GM21737 (cell line): Measurements from ENCODE around the gene MRPL4.
A peak's percentile ranks its signal among the peaks of the same experiment; 100 is the strongest.

ENCODE experiments used
- ATAC-seq: cut with Tn5 transposase; IDR thresholded peaks from one replicate; pipeline ENCODE4 v1.9.1; 2021; ENCODE audit warnings: mild to moderate bottlenecking, moderate library complexity; ENCODE audit not compliant: unreplicated experiment

The MRPL4 gene

DNA sequence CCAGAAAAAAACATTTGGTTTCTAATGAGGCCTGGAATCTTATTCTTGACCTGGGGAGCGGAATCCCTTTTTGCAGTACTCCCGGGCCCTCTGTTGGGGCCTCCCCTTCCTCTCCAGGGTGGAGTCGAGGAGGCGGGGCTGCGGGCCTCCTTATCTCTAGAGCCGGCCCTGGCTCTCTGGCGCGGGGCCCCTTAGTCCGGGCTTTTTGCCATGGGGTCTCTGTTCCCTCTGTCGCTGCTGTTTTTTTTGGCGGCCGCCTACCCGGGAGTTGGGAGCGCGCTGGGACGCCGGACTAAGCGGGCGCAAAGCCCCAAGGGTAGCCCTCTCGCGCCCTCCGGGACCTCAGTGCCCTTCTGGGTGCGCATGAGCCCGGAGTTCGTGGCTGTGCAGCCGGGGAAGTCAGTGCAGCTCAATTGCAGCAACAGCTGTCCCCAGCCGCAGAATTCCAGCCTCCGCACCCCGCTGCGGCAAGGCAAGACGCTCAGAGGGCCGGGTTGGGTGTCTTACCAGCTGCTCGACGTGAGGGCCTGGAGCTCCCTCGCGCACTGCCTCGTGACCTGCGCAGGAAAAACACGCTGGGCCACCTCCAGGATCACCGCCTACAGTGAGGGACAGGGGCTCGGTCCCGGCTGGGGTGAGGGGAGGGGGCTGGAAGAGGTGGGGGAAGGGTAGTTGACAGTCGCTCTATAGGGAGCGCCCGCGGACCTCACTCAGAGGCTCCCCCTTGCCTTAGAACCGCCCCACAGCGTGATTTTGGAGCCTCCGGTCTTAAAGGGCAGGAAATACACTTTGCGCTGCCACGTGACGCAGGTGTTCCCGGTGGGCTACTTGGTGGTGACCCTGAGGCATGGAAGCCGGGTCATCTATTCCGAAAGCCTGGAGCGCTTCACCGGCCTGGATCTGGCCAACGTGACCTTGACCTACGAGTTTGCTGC lies 35.1 kb downstream of the MRPL4 start, which contains the start of gene ICAM4:
Gene ICAM4, plus strand, starts transcription at position 153 of the 935 bp plus-strand sequence. Its CDS starts 58 bp downstream, at position 211.
- no peak for ATAC-seq

DNA sequence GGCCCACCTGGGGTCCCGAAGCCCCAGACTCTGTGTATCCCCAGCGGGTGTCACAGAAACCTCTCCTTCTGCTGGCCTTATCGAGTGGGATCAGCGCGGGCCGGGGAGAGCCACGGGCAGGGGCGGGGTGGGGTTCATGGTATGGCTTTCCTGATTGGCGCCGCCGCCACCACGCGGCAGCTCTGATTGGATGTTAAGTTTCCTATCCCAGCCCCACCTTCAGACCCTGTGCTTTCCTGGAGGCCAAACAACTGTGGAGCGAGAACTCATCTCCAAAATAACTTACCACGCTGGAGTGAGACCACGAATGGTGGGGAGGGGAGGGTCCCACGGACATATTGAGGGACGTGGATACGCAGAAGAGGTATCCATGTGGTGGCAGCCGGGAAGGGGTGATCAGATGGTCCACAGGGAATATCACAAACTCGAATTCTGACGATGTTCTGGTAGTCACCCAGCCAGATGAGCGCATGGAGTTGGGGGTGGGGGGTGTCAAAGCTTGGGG lies 36.7 kb downstream of the MRPL4 start:
- ATAC-seq, result no peak

DNA sequence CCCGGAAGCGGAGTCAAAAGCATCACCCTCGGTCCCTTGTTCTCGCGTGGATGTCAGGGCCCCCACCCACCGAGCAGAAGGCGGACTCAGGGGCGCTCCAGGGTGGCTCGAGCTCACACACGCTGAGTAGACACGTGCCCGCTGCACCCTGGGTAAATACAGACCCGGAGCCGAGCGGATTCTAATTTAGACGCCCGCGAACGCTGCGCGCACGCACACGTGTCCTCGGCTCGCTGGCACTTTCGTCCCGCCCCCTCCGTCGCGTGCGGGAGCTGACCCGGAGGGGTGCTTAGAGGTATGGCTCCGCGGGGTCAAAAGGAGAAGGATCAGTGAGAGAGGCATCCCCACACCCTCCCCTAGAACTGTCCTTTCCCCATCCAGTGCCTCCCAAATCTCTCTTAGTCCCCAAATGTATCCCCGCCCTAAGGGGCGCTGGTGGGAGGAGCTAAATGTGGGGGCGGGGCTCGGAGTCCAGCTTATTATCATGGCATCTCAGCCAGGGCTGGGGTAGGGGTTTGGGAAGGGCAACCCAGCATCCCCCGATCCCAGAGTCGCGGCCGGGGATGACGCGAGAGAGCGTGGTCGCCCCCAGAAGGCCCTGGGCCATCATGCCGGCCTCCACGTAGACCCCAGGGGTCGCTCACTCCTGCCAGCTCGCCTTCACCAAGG lies 37.3 kb downstream of the MRPL4 start:
- ATAC-seq, result no peak

DNA sequence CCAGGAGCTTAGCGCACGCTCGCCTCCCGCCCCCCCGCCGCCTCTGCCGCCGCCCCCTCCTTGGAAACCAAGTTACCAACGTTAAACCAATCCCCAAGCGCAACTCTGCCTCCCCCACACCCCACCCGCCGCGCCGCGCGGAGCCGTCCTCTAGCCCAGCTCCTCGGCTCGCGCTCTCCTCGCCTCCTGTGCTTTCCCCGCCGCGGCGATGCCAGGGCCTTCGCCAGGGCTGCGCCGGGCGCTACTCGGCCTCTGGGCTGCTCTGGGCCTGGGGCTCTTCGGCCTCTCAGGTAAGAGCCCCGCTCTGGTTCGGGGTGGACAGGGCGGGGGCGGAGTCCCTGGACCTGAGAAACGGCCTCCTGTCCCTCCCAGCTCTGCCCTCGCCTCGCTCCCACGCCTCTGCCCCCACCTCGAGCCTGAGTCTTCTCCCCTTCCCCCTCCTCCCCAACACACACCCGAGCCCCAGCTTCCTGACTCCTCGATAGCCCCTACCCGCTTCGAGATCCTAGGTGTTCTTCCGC lies 37.9 kb downstream of the MRPL4 start, which contains the start of gene ICAM5:
Gene ICAM5, plus strand, starts transcription at position 117 of the 521 bp plus-strand sequence. Its CDS starts 92 bp downstream, at position 209.
- ATAC-seq, result no peak

DNA sequence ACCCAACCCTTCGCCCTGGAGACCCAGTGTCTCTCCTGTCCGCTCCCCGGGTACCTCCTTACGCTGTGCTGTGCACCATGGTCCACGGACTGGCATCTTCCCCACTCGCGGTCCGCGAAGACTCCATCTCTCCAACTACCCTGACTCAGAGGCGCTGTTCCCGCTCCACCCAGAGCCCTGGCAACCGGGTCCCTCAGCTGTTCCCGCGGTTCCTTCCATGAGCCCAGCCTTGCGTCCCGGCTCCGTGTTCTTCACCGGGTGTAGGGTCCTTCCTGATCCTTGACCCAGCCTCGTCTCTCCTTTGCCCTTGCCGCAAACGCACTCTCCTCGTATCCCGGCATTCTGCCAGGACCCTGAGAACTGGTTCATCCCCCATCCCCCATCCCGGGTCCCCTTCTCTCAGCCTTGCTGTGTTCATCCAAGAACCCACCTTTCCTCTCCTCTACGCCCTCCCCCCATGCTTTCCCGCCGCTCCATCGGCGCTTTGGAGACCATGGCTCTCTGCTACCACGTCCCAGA lies 38.4 kb downstream of the MRPL4 start:
- no peak for ATAC-seq

DNA sequence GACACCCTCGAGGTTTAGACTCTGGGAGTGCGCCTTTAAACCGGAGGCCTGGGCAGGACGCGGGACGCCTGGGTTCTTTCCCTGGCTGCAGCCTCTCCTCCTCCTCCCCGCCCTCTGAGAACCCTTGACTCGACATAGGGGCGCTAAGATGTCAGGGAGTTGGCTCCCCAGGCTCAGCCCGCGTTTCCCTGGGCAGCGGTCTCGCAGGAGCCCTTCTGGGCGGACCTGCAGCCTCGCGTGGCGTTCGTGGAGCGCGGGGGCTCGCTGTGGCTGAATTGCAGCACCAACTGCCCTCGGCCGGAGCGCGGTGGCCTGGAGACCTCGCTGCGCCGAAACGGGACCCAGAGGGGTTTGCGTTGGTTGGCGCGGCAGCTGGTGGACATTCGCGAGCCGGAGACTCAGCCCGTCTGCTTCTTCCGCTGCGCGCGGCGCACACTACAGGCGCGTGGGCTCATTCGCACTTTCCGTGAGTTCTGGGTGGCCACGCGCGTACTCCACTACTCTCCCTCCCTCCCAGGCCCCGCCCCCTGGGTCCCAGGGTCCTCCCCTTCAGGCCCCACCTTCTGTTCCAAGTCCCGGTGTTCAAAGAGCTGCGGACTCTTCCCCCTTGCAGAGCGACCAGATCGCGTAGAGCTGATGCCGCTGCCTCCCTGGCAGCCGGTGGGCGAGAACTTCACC lies 39.0 kb downstream of the MRPL4 start:
- ATAC-seq, result no peak

DNA sequence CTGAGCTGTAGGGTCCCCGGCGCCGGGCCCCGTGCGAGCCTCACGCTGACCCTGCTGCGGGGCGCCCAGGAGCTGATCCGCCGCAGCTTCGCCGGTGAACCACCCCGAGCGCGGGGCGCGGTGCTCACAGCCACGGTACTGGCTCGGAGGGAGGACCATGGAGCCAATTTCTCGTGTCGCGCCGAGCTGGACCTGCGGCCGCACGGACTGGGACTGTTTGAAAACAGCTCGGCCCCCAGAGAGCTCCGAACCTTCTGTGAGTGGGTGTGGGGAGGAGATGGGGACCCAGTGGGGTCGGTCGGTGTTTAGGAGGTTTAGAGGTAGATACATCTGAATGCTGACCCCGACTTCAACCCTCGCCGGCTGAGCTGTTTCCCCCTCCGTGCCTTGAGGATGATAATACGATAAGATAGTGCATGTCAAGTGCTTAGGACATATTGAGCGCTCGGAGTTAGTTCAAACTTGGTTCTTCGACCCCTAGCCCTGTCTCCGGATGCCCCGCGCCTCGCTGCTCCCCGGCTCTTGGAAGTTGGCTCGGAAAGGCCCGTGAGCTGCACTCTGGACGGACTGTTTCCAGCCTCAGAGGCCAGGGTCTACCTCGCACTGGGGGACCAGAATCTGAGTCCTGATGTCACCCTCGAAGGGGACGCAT lies 39.7 kb downstream of the MRPL4 start:
- ATAC-seq, result no peak

DNA sequence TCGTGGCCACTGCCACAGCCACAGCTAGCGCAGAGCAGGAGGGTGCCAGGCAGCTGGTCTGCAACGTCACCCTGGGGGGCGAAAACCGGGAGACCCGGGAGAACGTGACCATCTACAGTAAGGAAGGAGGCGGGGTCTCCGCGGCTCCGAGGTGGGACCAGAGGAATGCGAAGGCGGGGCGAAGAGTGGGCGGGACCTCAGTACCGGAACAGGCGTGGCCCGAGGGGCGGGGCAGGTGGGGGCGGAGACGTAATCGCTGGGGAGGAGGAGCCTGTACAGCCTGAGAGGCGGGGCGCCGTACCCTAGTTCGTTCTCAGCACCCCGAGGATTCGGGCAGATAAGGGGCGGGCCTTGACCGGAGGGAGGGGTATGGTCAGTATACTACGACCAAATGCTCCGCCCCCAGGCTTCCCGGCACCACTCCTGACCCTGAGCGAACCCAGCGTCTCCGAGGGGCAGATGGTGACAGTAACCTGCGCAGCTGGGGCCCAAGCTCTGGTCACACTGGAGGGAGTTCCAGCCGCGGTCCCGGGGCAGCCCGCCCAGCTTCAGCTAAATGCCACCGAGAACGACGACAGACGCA lies 40.3 kb downstream of the MRPL4 start:
- peak; percentile 56 for ATAC-seq

DNA sequence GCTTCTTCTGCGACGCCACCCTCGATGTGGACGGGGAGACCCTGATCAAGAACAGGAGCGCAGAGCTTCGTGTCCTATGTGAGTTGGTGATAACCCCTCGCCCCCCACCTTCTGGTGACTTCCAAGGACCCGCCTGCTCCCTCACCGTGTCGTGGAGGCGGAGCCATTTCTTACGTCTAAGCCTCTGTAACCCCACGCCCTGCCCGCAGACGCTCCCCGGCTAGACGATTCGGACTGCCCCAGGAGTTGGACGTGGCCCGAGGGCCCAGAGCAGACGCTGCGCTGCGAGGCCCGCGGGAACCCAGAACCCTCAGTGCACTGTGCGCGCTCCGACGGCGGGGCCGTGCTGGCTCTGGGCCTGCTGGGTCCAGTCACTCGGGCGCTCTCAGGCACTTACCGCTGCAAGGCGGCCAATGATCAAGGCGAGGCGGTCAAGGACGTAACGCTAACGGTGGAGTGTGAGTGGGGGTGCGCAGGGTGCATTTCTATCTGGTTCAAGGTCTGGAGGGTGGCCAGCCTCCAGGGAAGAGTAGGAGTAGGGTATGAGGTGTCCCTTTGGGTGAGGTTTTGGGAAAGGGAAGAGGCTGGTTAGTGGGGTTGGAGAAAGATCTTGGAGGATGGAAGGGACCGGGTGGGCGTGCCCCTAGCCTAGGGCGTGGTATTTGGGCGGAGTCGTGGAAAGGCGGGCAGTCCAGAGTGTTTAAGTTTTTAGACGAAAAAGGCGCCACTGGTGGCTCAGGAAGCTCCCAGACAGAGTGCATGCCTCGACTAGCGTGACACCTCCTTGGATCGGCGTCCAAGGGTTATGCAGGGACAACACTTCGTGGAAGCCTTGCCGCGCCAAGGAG lies 41.0 kb downstream of the MRPL4 start:
- no peak for ATAC-seq

DNA sequence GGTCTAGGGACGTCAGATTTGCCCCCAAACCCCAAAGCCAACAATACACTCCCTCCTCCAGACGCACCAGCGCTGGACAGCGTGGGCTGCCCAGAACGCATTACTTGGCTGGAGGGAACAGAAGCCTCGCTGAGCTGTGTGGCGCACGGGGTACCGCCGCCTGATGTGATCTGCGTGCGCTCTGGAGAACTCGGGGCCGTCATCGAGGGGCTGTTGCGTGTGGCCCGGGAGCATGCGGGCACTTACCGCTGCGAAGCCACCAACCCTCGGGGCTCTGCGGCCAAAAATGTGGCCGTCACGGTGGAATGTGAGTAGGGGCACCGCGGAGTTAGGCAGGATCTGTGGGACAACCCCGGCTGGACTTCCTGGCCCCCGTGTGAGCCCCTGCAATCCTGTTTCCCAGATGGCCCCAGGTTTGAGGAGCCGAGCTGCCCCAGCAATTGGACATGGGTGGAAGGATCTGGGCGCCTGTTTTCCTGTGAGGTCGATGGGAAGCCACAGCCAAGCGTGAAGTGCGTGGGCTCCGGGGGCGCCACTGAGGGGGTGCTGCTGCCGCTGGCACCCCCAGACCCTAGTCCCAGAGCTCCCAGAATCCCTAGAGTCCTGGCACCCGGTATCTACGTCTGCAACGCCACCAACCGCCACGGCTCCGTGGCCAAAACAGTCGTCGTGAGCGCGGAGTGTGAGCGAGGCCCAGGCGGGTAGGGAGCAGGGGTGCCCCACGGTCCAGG lies 41.8 kb downstream of the MRPL4 start:
- ATAC-seq, result no peak

DNA sequence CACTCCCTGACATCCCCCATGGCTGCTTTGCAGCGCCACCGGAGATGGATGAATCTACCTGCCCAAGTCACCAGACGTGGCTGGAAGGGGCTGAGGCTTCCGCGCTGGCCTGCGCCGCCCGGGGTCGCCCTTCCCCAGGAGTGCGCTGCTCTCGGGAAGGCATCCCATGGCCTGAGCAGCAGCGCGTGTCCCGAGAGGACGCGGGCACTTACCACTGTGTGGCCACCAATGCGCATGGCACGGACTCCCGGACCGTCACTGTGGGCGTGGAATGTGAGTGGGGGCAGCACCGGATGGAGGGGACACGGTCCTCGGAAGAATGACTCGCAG lies 42.3 kb downstream of the MRPL4 start:
- ATAC-seq, result no peak

DNA sequence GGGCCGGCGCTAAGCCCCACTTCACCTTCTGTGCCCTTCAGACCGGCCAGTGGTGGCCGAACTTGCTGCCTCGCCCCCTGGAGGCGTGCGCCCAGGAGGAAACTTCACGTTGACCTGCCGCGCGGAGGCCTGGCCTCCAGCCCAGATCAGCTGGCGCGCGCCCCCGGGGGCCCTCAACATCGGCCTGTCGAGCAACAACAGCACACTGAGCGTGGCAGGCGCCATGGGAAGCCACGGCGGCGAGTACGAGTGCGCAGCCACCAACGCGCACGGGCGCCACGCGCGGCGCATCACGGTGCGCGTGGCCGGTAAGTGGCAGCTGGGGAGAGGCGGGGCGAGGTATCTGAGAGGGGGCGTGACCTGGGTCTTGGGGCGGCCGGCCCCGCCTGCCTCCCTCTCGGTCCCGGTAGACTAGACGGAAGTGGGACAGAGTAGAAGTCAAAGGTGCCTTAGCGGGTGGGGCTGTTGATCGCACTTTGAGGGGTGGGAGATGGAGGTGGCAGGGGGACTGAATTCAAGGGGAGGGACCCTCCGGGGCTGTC lies 43.4 kb downstream of the MRPL4 start:
- no peak for ATAC-seq

DNA sequence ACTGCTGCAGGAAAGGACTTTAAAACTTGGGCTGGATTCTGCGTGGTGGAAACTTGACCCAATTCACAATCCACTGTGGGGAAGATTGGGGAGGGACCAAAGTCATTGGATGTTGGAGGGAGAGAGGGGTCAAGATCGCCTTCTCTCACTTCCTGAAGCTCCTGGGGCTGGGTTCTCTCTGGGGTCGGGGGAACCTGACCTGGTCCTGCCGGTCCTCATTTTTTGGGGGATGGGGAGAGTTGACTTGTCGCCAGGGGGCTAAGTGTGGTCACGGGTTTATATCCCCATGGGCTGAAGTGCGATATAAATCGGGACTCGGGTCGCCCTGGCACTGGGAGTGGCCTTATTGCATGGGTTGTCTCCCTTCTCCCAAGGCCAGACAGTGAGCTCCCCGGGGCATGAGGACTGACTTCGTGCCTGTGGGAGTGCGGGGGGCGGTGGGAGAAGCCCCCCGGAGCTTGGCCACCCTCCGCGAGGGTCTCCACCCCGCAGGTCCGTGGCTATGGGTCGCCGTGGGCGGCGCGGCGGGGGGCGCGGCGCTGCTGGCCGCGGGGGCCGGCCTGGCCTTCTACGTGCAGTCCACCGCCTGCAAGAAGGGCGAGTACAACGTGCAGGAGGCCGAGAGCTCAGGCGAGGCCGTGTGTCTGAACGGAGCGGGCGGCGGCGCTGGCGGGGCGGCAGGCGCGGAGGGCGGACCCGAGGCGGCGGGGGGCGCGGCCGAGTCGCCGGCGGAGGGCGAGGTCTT lies 44.0 kb downstream of the MRPL4 start:
- no peak for ATAC-seq

DNA sequence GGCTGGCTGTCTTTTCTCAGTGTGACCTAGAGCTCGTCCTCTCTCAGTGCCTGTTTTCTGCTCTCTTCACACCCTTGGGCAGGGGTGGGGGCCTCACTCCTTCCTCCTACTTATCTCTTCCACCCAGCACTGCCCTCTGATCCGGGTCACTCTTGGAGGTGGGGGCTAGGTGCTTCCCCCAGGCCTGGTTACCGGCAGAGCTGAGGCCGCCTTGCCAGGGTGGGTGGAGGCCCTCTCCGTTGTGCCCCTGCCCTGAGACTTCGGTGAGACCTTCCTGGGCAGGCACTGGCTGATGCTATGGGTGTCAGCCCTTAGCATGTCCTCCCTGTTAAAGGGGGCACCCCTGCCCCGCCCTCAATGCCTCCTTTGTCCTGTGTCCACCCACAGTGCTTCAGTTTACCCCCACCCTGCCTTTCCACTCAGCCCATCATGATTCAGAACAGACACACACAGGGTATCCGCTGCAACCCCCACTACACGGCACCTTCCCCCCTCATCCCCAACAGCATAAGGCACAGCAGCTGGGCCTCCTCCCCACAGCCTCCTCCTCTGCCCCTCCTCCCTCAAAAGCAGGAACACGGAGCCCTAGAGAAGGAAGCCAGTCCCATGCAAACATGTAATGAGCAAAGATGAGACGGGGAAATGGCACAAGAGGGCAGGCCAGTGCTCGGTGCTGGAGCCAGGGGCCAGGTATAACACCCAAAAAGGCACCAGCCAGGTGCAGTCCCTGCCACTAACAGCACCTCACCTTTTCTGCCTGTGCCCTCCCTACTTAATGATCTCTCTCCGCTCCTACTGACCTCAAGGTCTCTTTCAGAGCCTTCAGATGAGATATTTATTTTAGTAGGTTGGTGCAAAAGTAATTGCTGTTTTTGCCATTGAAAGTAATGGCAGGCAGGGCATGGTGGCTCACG lies 47.8 kb downstream of the MRPL4 start:
- ATAC-seq, result no peak

DNA sequence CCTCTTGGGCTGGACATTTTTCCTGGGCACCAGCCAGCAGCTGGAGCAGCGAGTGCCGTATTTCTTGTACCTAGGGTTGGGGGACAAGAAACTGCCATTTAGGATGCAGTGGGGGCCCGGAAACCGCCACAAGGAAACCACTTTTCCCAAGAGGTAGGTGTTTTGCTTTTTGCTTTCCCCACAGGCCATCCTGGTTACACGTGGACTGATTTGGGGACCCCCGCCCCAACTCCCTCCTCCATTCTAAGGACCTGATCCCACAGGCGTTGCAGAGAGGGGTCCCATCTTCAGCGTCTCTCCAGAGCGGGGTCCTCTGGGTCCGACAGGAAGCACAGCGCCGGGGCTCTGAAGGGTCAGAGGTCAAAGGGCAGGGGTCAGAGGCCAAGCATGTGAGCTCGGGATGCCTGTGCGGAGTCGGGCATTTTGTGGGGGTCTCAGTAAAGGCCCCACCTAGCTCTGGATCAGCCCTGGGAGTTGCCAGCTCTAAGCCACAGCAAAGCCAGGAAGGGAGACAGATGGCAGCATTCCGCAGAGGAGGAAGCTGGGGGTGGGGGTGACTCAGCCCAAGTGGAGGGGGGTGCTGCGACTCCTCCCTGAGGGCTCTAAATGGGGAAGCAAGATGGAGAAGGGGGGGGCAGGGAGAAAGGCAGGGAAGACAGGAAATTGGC lies 53.3 kb downstream of the MRPL4 start:
- ATAC-seq, result no peak

DNA sequence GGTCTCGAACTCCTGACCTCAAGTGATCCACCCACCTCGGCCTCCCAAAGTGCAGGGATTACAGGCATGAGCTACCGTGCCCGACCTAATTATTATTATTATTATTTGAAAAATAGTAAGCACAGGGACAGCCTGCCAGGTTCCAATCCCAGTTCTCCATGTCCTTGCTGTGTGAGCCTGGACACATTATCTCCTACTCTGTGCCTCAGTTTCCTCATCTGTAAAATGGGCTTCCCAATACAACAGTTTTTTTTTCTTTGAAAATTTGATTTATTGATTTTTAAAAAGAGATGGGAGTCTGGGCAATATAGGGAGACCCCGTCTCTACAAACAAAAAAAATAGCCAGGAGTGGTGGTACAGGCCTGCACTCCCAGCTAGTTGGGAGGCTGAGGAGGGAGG lies 54.3 kb downstream of the MRPL4 start:
- no peak for ATAC-seq
